GM10266 (cell line): ENCODE results near the gene IL21R.
A peak's percentile ranks its signal among the peaks of the same experiment; 100 is the strongest.
"Not testable (repeated sequence)": the region's sequence is repeated elsewhere in the genome, so short reads cannot be mapped to it uniquely, and the experiment has no call there.

Experiments used
- DNase-seq: peaks from one replicate; pipeline ENCODE4 v3.0.0; 2012; ENCODE audit errors: extremely low spot score
- CTCF ChIP-seq: IDR thresholded peaks from 2 replicates; pipeline ENCODE4 v1.5.1; 2012; ENCODE audit warnings: mild to moderate bottlenecking, low read depth; ENCODE audit not compliant: control insufficient read depth, insufficient read depth; ENCODE audit errors: missing control alignments

Gene IL21R

GRCh38 chr16:27394516-27394915, 7.5 kb upstream of the IL21R start:
- no peak for DNase-seq

GRCh38 chr16:27398341-27398893, 3.6 kb upstream of the IL21R start:
- not testable (repeated sequence) for DNase-seq

More at GRCh38 chr16:27394516-27394915, 7.5 kb upstream of the IL21R start:
- TF ChIP-seq CTCF = no peak

GRCh38 chr16:27398894-27399853, 2.8 kb upstream of the IL21R start:
- no peak for TF ChIP-seq CTCF
- DNase-seq = peak; percentile 43

GRCh38 chr16:27399969-27400368, 2.0 kb upstream of the IL21R start:
- no peak for TF ChIP-seq CTCF
- no peak for DNase-seq

- TF ChIP-seq CTCF = no peak
- no peak for DNase-seq
Observed at GRCh38 chr16:27400751-27401620, 988 bp upstream of the IL21R start.

- DNase-seq = no peak
- no peak for TF ChIP-seq CTCF
Observed at GRCh38 chr16:27402569-27402963, 592 bp downstream of the IL21R start.

- DNase-seq = no peak
Observed at GRCh38 chr16:27402964-27403600, 1.1 kb downstream of the IL21R start.

More at GRCh38 chr16:27402964-27403600, 1.1 kb downstream of the IL21R start:
- TF ChIP-seq CTCF = no peak
